HepG2 (cell line): Measurements from ENCODE around the gene NCBP1. TPM values are rescaled to one million over a fixed set of nuclear protein-coding genes. Genes with fewer than 3 reads are reported as not detected.

ENCODE experiments used
- ATAC-seq: fragments of 200-7000 bp; cut with Tn5 transposase; 3 replicates; pipeline ENCODE4 v1.9.1; 2020; ENCODE audit warnings: mild to moderate bottlenecking, moderate library complexity
- BruUV-seq: library from RNA; stranded (reverse); fragments of 400-500 nt; replicated peaks from 2 replicates; lab custom pipeline; 2021; lab: Mats Ljungman, UMichigan
- CTCF ChIA-PET: fragments of 300-600 bp; formaldehyde crosslinking; extraction: SDS; loops from one replicate; lab custom pipeline; 2021; ENCODE audit warnings: low total read pairs, inconsistent platforms, low intra/inter-chr PET ratio; lab: Yijun Ruan, JAX
- POLR2A ChIA-PET: fragments of 350-600 bp; sonication (Branson Sonifier 250); formaldehyde crosslinking; loops from one replicate; lab custom pipeline; 2020; ENCODE audit warnings: antibody characterized with exemption, inconsistent platforms; lab: Yijun Ruan, JAX
- DNase-seq: peaks from one replicate; pipeline ENCODE4 v3.0.0-alpha.2; 2015; ENCODE audit warnings: low spot score
- FAIRE-seq: peaks from 3 replicates; lab custom pipeline; 2011; peaks lifted over from hg19 to GRCh38; lab: Jason Lieb, UNC
- H2AFZ ChIP-seq: one replicate; pipeline ENCODE4 v1.6.1; 2011; ENCODE audit warnings: low read length, inconsistent platforms
- H3K27ac ChIP-seq: fragments of 300-600 bp; 3 replicates; pipeline ENCODE4 v1.8.0; 2011; ENCODE audit warnings: mixed run types, mild to moderate bottlenecking, mixed read lengths, low read length, inconsistent platforms; ENCODE audit not compliant: insufficient read depth; ENCODE audit errors: extremely low read length
- H3K27me3 ChIP-seq, 2 experiments: fragments of 200-600 bp in 1 of 2; 2 replicates in 1 of 2; 3 replicates in 1 of 2; pipeline versions ENCODE4 v1.6.0 to v1.8.0; 2011; ENCODE audit warnings: low read length in 2 of 2, mild to moderate bottlenecking in 2 of 2, moderate library complexity in 2 of 2, inconsistent platforms in 1 of 2; ENCODE audit not compliant: insufficient read depth in 2 of 2, control insufficient read depth in 1 of 2
- H3K36me3 ChIP-seq, 2 experiments: fragments of 200-600 bp in 1 of 2; replicated peaks in 1 of 2; 2 replicates in 1 of 2; 3 replicates in 1 of 2; pipeline versions ENCODE4 v1.5.1 to v1.8.0; 2011; ENCODE audit warnings: low read length in 2 of 2, inconsistent platforms in 1 of 2; ENCODE audit not compliant: insufficient read depth in 2 of 2, control insufficient read depth in 1 of 2
- H3K4me1 ChIP-seq: 2 replicates; pipeline ENCODE4 v1.5.1; 2012; ENCODE audit warnings: low read length, inconsistent platforms; ENCODE audit not compliant: insufficient read depth
- H3K4me2 ChIP-seq: 2 replicates; pipeline ENCODE4 v1.6.0; 2011; ENCODE audit warnings: low read depth, low read length, inconsistent platforms
- H3K4me3 ChIP-seq, 3 experiments: fragments of 200-600 bp in 1 of 3; sonication (generic), shearing (Covaris generic) in 1 of 3; replicated peaks in 1 of 3; 2 replicates each; pipeline ENCODE4 v1.5.1; 2011 to 2016; ENCODE audit warnings: low read length in 3 of 3, inconsistent platforms in 2 of 3, low read depth in 2 of 3, mild to moderate bottlenecking in 2 of 3, control low read depth in 1 of 3, mixed read lengths in 1 of 3; ENCODE audit not compliant: insufficient read depth in 1 of 3
- H3K79me2 ChIP-seq: one replicate; pipeline ENCODE4 v1.6.1; 2011; ENCODE audit warnings: low read length, inconsistent platforms; ENCODE audit not compliant: insufficient read depth
- H3K9ac ChIP-seq: 2 replicates; pipeline ENCODE4 v1.6.0; 2011; ENCODE audit warnings: mild to moderate bottlenecking, low read depth, low read length, inconsistent platforms; ENCODE audit not compliant: insufficient read depth
- H3K9me3 ChIP-seq: 2 replicates; pipeline ENCODE4 v1.5.1; 2012; ENCODE audit warnings: mild to moderate bottlenecking, low read length
- H4K20me1 ChIP-seq: 2 replicates; pipeline ENCODE4 v1.6.0; 2011; ENCODE audit warnings: inconsistent platforms, mild to moderate bottlenecking, low read length, moderate library complexity; ENCODE audit not compliant: insufficient read depth
- CBX5 ChIP-seq: sonication (generic); formaldehyde crosslinking; IDR thresholded peaks from 2 replicates; pipeline ENCODE4 v1.4.0; 2020; ENCODE audit warnings: missing genetic modification reagents, borderline replicate concordance
- GLI4 ChIP-seq: sonication (generic); formaldehyde crosslinking; IDR thresholded peaks from 2 replicates; pipeline ENCODE4 v1.5.1; 2020; ENCODE audit warnings: missing genetic modification reagents, mild to moderate bottlenecking, moderate library complexity, borderline replicate concordance
- KLF6 ChIP-seq: IDR thresholded peaks from 2 replicates; pipeline ENCODE4 v1.8.0; 2016; ENCODE audit warnings: missing biosample characterization, missing genetic modification reagents
- MEIS2 ChIP-seq: sonication (generic); formaldehyde crosslinking; IDR thresholded peaks from 2 replicates; pipeline ENCODE4 v1.9.0; 2021; ENCODE audit warnings: mild to moderate bottlenecking, missing genetic modification reagents
- NBN ChIP-seq: fragments of 450-650 bp; conservative IDR thresholded peaks from 2 replicates; pipeline ENCODE4 v1.6.1; 2017
- NFE2L1 ChIP-seq: sonication (generic); formaldehyde crosslinking; IDR thresholded peaks from 2 replicates; pipeline ENCODE4 v1.4.0; 2020; ENCODE audit warnings: missing genetic modification reagents, mild to moderate bottlenecking, borderline replicate concordance
- NR2F1 ChIP-seq, 2 experiments: fragments of 450-650 bp in 1 of 2; formaldehyde crosslinking in 1 of 2; IDR thresholded peaks; 2 replicates each; pipeline versions ENCODE4 v1.5.0 to v1.6.1; 2016 to 2020; ENCODE audit warnings: mild to moderate bottlenecking in 1 of 2, missing compliant biosample characterization in 1 of 2, missing genetic modification reagents in 1 of 2, moderate library complexity in 1 of 2
- NR2F6 ChIP-seq, 2 experiments: IDR thresholded peaks; 2 replicates each; pipeline ENCODE4 v1.6.1; 2016; ENCODE audit warnings: antibody characterized with exemption in 1 of 2, mild to moderate bottlenecking in 1 of 2
- PHF21A ChIP-seq: sonication (generic); formaldehyde crosslinking; IDR thresholded peaks from 2 replicates; pipeline ENCODE4 v1.5.0; 2020; ENCODE audit warnings: mild to moderate bottlenecking, missing genetic modification reagents
- SMARCE1 ChIP-seq: fragments of 450-650 bp; IDR thresholded peaks from 2 replicates; pipeline ENCODE4 v1.6.1; 2017; ENCODE audit warnings: borderline replicate concordance
- TBX3 ChIP-seq: fragments of 450-650 bp; IDR thresholded peaks from 2 replicates; pipeline ENCODE4 v1.6.1; 2017; ENCODE audit warnings: antibody characterized with exemption, mild to moderate bottlenecking, inconsistent platforms, borderline replicate concordance
- TSC22D2 ChIP-seq: sonication (generic); formaldehyde crosslinking; IDR thresholded peaks from 2 replicates; pipeline ENCODE4 v1.5.1; 2020; ENCODE audit warnings: missing genetic modification reagents, mild to moderate bottlenecking, borderline replicate concordance
- YEATS2 ChIP-seq: sonication (generic); formaldehyde crosslinking; IDR thresholded peaks from 2 replicates; pipeline ENCODE4 v1.4.0; 2020; ENCODE audit warnings: missing genetic modification reagents, borderline replicate concordance
- ZNF205 ChIP-seq: IDR thresholded peaks from 2 replicates; pipeline ENCODE4 v1.6.1; 2018; ENCODE audit warnings: missing biosample characterization, missing genetic modification reagents
- ZNF451 ChIP-seq: sonication (generic); formaldehyde crosslinking; IDR thresholded peaks from 2 replicates; pipeline ENCODE4 v1.5.0; 2020; ENCODE audit warnings: mild to moderate bottlenecking, missing genetic modification reagents
- ZNF788 ChIP-seq: sonication (generic); formaldehyde crosslinking; IDR thresholded peaks from 2 replicates; pipeline ENCODE4 v1.5.0; 2020; ENCODE audit warnings: mild to moderate bottlenecking, missing genetic modification reagents, borderline replicate concordance
- WGBS: methylation state at CpG from one replicate; pipeline ENCODE4 v1.1.6; 2017; ENCODE audit warnings: low lambda C conversion rate; 5-methylcytosine and 5-hydroxymethylcytosine counted together
- in situ Hi-C: cut with HindIII; loops from 2 replicates; pipeline ENCODE4 v1.10.0; 2017; ENCODE audit warnings: low pct_unique_long_range_greater_than_20kb; ENCODE audit not compliant: extremely low pct_ligation_motif_present
- intact Hi-C: fragments of 100-400 bp; cut with micrococcal nuclease; formaldehyde crosslinking; loops from one replicate; pipeline ENCODE4 v1.10.0; 2022; ENCODE audit not compliant: unreplicated experiment
- polyA plus RNA-seq, 8 experiments: library from polyadenylated mRNA; depleted of rRNA in 3 of 8; stranded (reverse) in 7 of 8; unstranded in 1 of 8; fragments of >200 nt; fragmentation: Illumina TruSeq in 4 of 8; extraction: Trizol in 4 of 8; gene quantifications; 2 replicates each; pipeline versions ENCODE4 v1.2.1 to v1.2.3, GENCODE V29; 2011 to 2016; ENCODE audit warnings: low read depth in 4 of 8, missing spikeins in 1 of 8, mixed read lengths in 1 of 8; ENCODE audit not compliant: insufficient read depth in 1 of 8
- total RNA-seq, 5 experiments: library from RNA; depleted of rRNA; stranded (reverse); fragments of >200 nt; fragmentation: Illumina TruSeq; extraction: Trizol; gene quantifications; 2 replicates each; pipeline ENCODE4 v1.2.3, GENCODE V29; 2016; ENCODE audit warnings: low read depth in 1 of 5
- TF ChIP-seq, protein P1 (sequence below): sonication (generic); formaldehyde crosslinking; IDR thresholded peaks from 2 replicates; pipeline ENCODE4 v1.8.0; 2022; ENCODE audit warnings: missing genetic modification reagents, low read depth, mild to moderate bottlenecking, borderline replicate concordance
- TF ChIP-seq, protein P2 (sequence below): sonication (generic); formaldehyde crosslinking; IDR thresholded peaks from 2 replicates; pipeline ENCODE4 v1.4.0; 2020; ENCODE audit warnings: missing genetic modification reagents
- TF ChIP-seq, protein P3 (sequence below): sonication (generic); formaldehyde crosslinking; IDR thresholded peaks from 2 replicates; pipeline ENCODE4 v1.9.0; 2022; ENCODE audit warnings: missing genetic modification reagents, mild to moderate bottlenecking, borderline replicate concordance

Gene NCBP1
- total and polyA plus RNA-seq, 2 of the 13 experiments (the other 11 are each of a cell fraction or from before 2014, with no cell fraction given), result 13.3 to 40.2 TPM

DNA sequence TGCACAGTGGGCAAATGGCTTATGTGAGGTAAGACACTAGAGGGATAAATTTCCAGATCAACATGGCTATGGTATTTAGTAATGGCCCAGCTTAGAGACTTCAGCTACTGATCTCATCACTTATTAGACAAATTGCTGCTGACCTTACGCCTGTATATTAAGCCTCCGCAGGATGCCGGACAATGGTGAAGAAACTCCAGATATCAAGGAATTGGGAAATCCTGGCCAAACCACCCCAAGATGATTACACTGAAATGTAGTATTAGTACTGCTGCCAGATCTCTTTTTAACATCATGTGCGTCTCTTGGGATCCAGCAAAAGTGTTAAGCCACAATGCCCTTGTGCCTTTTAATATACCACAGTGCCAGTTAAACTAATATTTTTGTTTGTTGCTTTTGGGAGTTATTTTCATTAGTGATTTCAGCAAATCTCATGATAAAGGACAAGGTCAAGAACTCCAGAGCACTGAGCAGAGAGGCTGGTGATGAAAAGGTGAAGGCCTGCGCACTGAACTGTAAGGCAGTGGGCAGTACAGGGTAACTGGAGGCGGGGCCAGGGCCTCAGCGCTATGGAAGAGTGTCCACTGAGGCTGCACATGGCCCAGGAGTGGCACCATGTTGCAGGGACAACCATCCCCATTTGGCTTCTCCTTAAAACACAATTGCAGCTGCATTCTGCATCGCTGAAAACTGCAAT lies 32.9 kb upstream of the NCBP1 start:
- FAIRE-seq, result no peak
- no peak for DNase-seq
- H3K27me3 ChIP-seq, result no peaks in the 10 kb centered on the region
- H3K4me2 ChIP-seq, result no peak overlapping the region
- H3K4me1 ChIP-seq, result peaks cover 6% of the 10 kb centered on the region
- H3K9me3 ChIP-seq, result no peaks in the 10 kb centered on the region
- H3K36me3 ChIP-seq, result peaks cover 23 to 49% of the 10 kb centered on the region in 2 experiments
- intact Hi-C loops, result no loop called here
- BruUV-seq, result no TSS peak
- no peak overlapping the region for H2AFZ ChIP-seq
- no peak overlapping the region for H3K27ac ChIP-seq
- CTCF ChIA-PET, result no interaction called here
- ATAC-seq, result no peak
- H3K9ac ChIP-seq, result no peak overlapping the region
- TF ChIP-seq NR2F6 (IDR thresholded peaks at IDR 0.05), result no peak
- no peak for TF ChIP-seq NR2F6 (CRISPR knock-in tag; IDR thresholded peaks at IDR 0.05)
- no peak for TF ChIP-seq ZNF788 (CRISPR knock-in tag)
- TF ChIP-seq, protein P1, sequence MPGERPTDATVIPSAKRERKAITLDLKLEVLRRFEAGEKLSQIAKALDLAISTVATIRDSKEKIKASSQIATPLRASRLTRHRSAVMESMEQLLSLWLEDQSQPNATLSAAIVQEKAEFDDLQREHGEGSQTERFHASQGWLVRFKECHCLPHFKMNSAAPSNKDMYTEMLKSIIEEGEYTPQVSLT (CRISPR knock-in tag), result no peak
- TF ChIP-seq KLF6, result no peak
- no peak for TF ChIP-seq PHF21A (CRISPR knock-in tag)
- TF ChIP-seq, protein P2, sequence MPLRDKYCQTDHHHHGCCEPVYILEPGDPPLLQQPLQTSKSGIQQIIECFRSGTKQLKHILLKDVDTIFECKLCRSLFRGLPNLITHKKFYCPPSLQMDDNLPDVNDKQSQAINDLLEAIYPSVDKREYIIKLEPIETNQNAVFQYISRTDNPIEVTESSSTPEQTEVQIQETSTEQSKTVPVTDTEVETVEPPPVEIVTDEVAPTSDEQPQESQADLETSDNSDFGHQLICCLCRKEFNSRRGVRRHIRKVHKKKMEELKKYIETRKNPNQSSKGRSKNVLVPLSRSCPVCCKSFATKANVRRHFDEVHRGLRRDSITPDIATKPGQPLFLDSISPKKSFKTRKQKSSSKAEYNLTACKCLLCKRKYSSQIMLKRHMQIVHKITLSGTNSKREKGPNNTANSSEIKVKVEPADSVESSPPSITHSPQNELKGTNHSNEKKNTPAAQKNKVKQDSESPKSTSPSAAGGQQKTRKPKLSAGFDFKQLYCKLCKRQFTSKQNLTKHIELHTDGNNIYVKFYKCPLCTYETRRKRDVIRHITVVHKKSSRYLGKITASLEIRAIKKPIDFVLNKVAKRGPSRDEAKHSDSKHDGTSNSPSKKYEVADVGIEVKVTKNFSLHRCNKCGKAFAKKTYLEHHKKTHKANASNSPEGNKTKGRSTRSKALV (CRISPR knock-in tag), result no peak
- no peak for TF ChIP-seq TSC22D2 (CRISPR knock-in tag)
- TF ChIP-seq CBX5, result no peak
- no peak for TF ChIP-seq ZNF451 (CRISPR knock-in tag)
- no peak for TF ChIP-seq NFE2L1 (CRISPR knock-in tag)
- no peak for TF ChIP-seq MEIS2 (CRISPR knock-in tag)
- no peak for TF ChIP-seq NR2F1 (CRISPR knock-in tag; IDR thresholded peaks at IDR 0.05)
- no peak for TF ChIP-seq NBN
- no peak for TF ChIP-seq TBX3
- no peak for TF ChIP-seq SMARCE1
- no peak for TF ChIP-seq GLI4 (CRISPR knock-in tag)
- TF ChIP-seq ZNF205 (CRISPR knock-in tag), result no peak
- TF ChIP-seq, protein P3, sequence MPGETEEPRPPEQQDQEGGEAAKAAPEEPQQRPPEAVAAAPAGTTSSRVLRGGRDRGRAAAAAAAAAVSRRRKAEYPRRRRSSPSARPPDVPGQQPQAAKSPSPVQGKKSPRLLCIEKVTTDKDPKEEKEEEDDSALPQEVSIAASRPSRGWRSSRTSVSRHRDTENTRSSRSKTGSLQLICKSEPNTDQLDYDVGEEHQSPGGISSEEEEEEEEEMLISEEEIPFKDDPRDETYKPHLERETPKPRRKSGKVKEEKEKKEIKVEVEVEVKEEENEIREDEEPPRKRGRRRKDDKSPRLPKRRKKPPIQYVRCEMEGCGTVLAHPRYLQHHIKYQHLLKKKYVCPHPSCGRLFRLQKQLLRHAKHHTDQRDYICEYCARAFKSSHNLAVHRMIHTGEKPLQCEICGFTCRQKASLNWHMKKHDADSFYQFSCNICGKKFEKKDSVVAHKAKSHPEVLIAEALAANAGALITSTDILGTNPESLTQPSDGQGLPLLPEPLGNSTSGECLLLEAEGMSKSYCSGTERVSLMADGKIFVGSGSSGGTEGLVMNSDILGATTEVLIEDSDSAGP (CRISPR knock-in tag), result no peak
- TF ChIP-seq YEATS2 (CRISPR knock-in tag), result no peak
- WGBS, result 98% methylated on average over 7 of the region's 8 CpGs
- in situ Hi-C loops, result loop anchor here (25.0 kb wide), 1 partner anchor 738 kb away; the partner anchor contains the start of gene ZNF782
- POLR2A ChIA-PET, result no interaction called here
- no peaks in the 10 kb centered on the region for H4K20me1 ChIP-seq
- no peak overlapping the region for H3K4me3 ChIP-seq
- no peaks in the 10 kb centered on the region for H3K79me2 ChIP-seq
